H1 (cell line): ENCODE measurements around the gene SCNM1. TPM values are rescaled to one million over a fixed set of nuclear protein-coding genes. Genes with fewer than 3 reads are reported as not detected.

Experiments used
- CTCF ChIA-PET: fragments of 300-600 bp; sonication (Branson Sonifier 250); formaldehyde crosslinking; loops from one replicate; lab custom pipeline; 2021; ENCODE audit not compliant: partially characterized antibody; lab: Charles Lee
- POLR2A ChIA-PET: fragments of 300-600 bp; sonication (Branson Sonifier 250); formaldehyde crosslinking; loops from one replicate; lab custom pipeline; 2021; ENCODE audit warnings: inconsistent platforms; ENCODE audit not compliant: partially characterized antibody; lab: Charles Lee
- DNase-seq, 2 experiments: peaks; one replicate each; pipeline versions ENCODE4 v3.0.0 to v3.0.0-alpha.2; 2010 to 2022; ENCODE audit warnings: low spot score in 2 of 2, low read depth in 1 of 2, mixed read lengths in 1 of 2
- FAIRE-seq: peaks from 2 replicates; lab custom pipeline; 2011; peaks lifted over from hg19 to GRCh38; lab: Jason Lieb, UNC
- H2AFZ ChIP-seq: 2 replicates; pipeline ENCODE4 v1.8.1; 2012; ENCODE audit warnings: low read length, inconsistent platforms
- H2AK5ac ChIP-seq: 2 replicates; pipeline ENCODE4 v1.6.1; 2013; ENCODE audit warnings: low read depth, low read length
- H2BK120ac ChIP-seq: replicated peaks from 2 replicates; pipeline ENCODE3; 2013; ENCODE audit warnings: low read depth, low read length, inconsistent platforms
- H2BK12ac ChIP-seq: 2 replicates; pipeline ENCODE4 v1.6.1; 2013; ENCODE audit warnings: low read depth, low read length
- H2BK15ac ChIP-seq: 2 replicates; pipeline ENCODE4 v1.6.1; 2013; ENCODE audit warnings: low read length
- H2BK20ac ChIP-seq: 2 replicates; pipeline ENCODE4 v1.6.1; 2013; ENCODE audit warnings: low read length
- H2BK5ac ChIP-seq: 2 replicates; pipeline ENCODE4 v1.6.1; 2013; ENCODE audit warnings: low read depth, low read length
- H3K14ac ChIP-seq: 2 replicates; pipeline ENCODE4 v1.6.1; 2013; ENCODE audit warnings: inconsistent platforms; ENCODE audit not compliant: insufficient read length
- H3K18ac ChIP-seq: 2 replicates; pipeline ENCODE4 v1.6.1; 2013; ENCODE audit warnings: low read length; ENCODE audit errors: extremely low read depth
- H3K23ac ChIP-seq: 2 replicates; pipeline ENCODE4 v1.6.1; 2013; ENCODE audit warnings: inconsistent platforms; ENCODE audit not compliant: insufficient read length
- H3K23me2 ChIP-seq: 2 replicates; pipeline ENCODE4 v1.6.1; 2013; ENCODE audit warnings: low read depth, low read length
- H3K27ac ChIP-seq: 2 replicates; pipeline ENCODE4 v1.6.1; 2011; ENCODE audit warnings: low read depth, low read length, inconsistent platforms
- H3K27me3 ChIP-seq, 4 experiments: replicated peaks in 1 of 4; 1 replicate in 1 of 4; 2 replicates in 3 of 4; pipeline versions ENCODE4 v1.6.1 to v1.8.1; 2011 to 2013; ENCODE audit warnings: low read length in 3 of 4, mild to moderate bottlenecking in 3 of 4, inconsistent platforms in 2 of 4, mixed read lengths in 2 of 4, moderate library complexity in 1 of 4; ENCODE audit not compliant: control insufficient read depth in 3 of 4, insufficient read depth in 3 of 4; ENCODE audit errors: extremely low read depth in 1 of 4
- H3K36me3 ChIP-seq, 4 experiments: 2 replicates each; pipeline versions ENCODE4 v1.6.1 to v1.8.1; 2011 to 2013; ENCODE audit warnings: mild to moderate bottlenecking in 4 of 4, low read length in 3 of 4, moderate library complexity in 2 of 4, control low read depth in 1 of 4, inconsistent platforms in 1 of 4; ENCODE audit not compliant: insufficient read depth in 4 of 4, control insufficient read depth in 2 of 4
- H3K4ac ChIP-seq: replicated peaks from 2 replicates; pipeline ENCODE3; 2013; ENCODE audit warnings: low read length, low read depth, mixed read lengths, inconsistent platforms; ENCODE audit not compliant: insufficient read length
- H3K4me1 ChIP-seq, 4 experiments: replicated peaks in 1 of 4; 1 replicate in 1 of 4; 2 replicates in 3 of 4; pipeline versions ENCODE4 v1.6.1 to v1.8.1; 2011 to 2013; ENCODE audit warnings: low read length in 3 of 4, inconsistent platforms in 2 of 4, mixed read lengths in 1 of 4; ENCODE audit not compliant: insufficient read depth in 4 of 4, control insufficient read depth in 3 of 4
- H3K4me2 ChIP-seq, 2 experiments: 2 replicates each; pipeline versions ENCODE4 v1.6.1 to v1.8.1; 2011 to 2013; ENCODE audit warnings: low read depth in 2 of 2, low read length in 2 of 2, control low read depth in 1 of 2, inconsistent platforms in 1 of 2, mild to moderate bottlenecking in 1 of 2; ENCODE audit not compliant: insufficient read depth in 1 of 2
- H3K4me3 ChIP-seq, 4 experiments: fragments of 200-600, 300-600 bp in 1 of 4; sonication (generic), shearing (Covaris generic), sonication (Bioruptor Twin) in 1 of 4; 2 replicates each; pipeline versions ENCODE4 v1.5.1 to v1.8.1; 2011 to 2016; ENCODE audit warnings: low read length in 4 of 4, low read depth in 3 of 4, control low read depth in 2 of 4, inconsistent platforms in 2 of 4, mild to moderate bottlenecking in 2 of 4, mixed read lengths in 1 of 4, moderate library complexity in 1 of 4; ENCODE audit not compliant: insufficient read depth in 2 of 4; ENCODE audit errors: extremely low read depth in 1 of 4
- H3K56ac ChIP-seq: replicated peaks from 2 replicates; pipeline ENCODE3; 2013; ENCODE audit warnings: low read depth, mild to moderate bottlenecking, mixed read lengths, low read length, inconsistent platforms; ENCODE audit not compliant: insufficient read length
- H3K79me1 ChIP-seq: 2 replicates; pipeline ENCODE4 v1.6.1; 2013; ENCODE audit warnings: low read depth, low read length, control low read depth
- H3K79me2 ChIP-seq, 2 experiments: 2 replicates each; pipeline versions ENCODE4 v1.6.1 to v1.8.1; 2012 to 2013; ENCODE audit warnings: low read length in 2 of 2, mild to moderate bottlenecking in 2 of 2, inconsistent platforms in 1 of 2; ENCODE audit not compliant: insufficient read depth in 2 of 2, control insufficient read depth in 1 of 2
- H3K9ac ChIP-seq, 4 experiments: replicated peaks in 1 of 4; 1 replicate in 1 of 4; 2 replicates in 3 of 4; pipeline versions ENCODE4 v1.6.1 to v1.8.1; 2011 to 2013; ENCODE audit warnings: low read depth in 3 of 4, low read length in 3 of 4, control low read depth in 2 of 4, mild to moderate bottlenecking in 2 of 4, moderate library complexity in 2 of 4, inconsistent platforms in 1 of 4; ENCODE audit errors: extremely low read depth in 1 of 4
- H3K9me3 ChIP-seq, 2 experiments: 2 replicates each; pipeline versions ENCODE4 v1.6.1 to v1.8.1; 2012 to 2013; ENCODE audit warnings: mild to moderate bottlenecking in 2 of 2, moderate library complexity in 2 of 2, control low read depth in 1 of 2, inconsistent platforms in 1 of 2, low read depth in 1 of 2, low read length in 1 of 2, mixed read lengths in 1 of 2; ENCODE audit not compliant: insufficient read depth in 2 of 2
- H4K20me1 ChIP-seq, 2 experiments: replicated peaks in 1 of 2; 2 replicates each; pipeline versions ENCODE3 to v1.8.1; 2011 to 2013; ENCODE audit warnings: inconsistent platforms in 2 of 2, low read length in 2 of 2, mild to moderate bottlenecking in 1 of 2; ENCODE audit not compliant: insufficient read depth in 2 of 2, control insufficient read depth in 1 of 2
- H4K5ac ChIP-seq: 2 replicates; pipeline ENCODE4 v1.6.1; 2013; ENCODE audit warnings: low read length, low read depth, mixed read lengths, inconsistent platforms; ENCODE audit not compliant: insufficient read length
- H4K8ac ChIP-seq: 2 replicates; pipeline ENCODE4 v1.8.0; 2013; ENCODE audit warnings: mild to moderate bottlenecking, moderate library complexity, low read length, inconsistent platforms; ENCODE audit not compliant: insufficient read depth; ENCODE audit errors: extremely low read depth
- H4K91ac ChIP-seq: replicated peaks from 2 replicates; pipeline ENCODE3; 2013; ENCODE audit warnings: low read length, mixed read lengths, inconsistent platforms; ENCODE audit not compliant: insufficient read length
- ASH2L ChIP-seq: fragments of 200-600, 300-600 bp; sonication (generic); IDR thresholded peaks from one replicate; pipeline ENCODE4 v1.7.1; 2017; ENCODE audit warnings: low read length
- BCL11A ChIP-seq, 2 experiments: IDR thresholded peaks; one replicate each; pipeline ENCODE4 v1.6.1; 2011; ENCODE audit warnings: low read depth in 2 of 2, low read length in 2 of 2, mild to moderate bottlenecking in 2 of 2
- EGR1 ChIP-seq: IDR thresholded peaks from 2 replicates; pipeline ENCODE4 v1.6.1; 2011; ENCODE audit warnings: low read depth, low read length, borderline replicate concordance
- HDAC2 ChIP-seq, 2 experiments: fragments of 300-600 bp in 1 of 2; sonication (generic) in 1 of 2; IDR thresholded peaks; 2 replicates each; pipeline ENCODE4 v1.6.1; 2011 to 2012; ENCODE audit warnings: low read depth in 2 of 2, low read length in 2 of 2, mild to moderate bottlenecking in 2 of 2, moderate library complexity in 2 of 2, borderline replicate concordance in 1 of 2, inconsistent platforms in 1 of 2
- MAFK ChIP-seq: IDR thresholded peaks from 2 replicates; pipeline ENCODE4 v1.6.1; 2012; ENCODE audit warnings: low read depth, mild to moderate bottlenecking, improper control_type of control experiment, low read length
- polyA plus RNA-seq, 7 experiments: library from polyadenylated mRNA; depleted of rRNA in 3 of 7; stranded (reverse) in 5 of 7; unstranded in 2 of 7; fragments of >200 nt in 5 of 7; fragments of 200-250 nt in 2 of 7; gene quantifications; 1 replicate in 5 of 7; 2 replicates in 1 of 7; 4 replicates in 1 of 7; pipeline versions ENCODE4 v1.2.1 to v1.2.3, GENCODE V29; 2011 to 2013; ENCODE audit warnings: missing spikeins in 2 of 7, mixed read lengths in 2 of 7
- total RNA-seq: library from RNA; stranded (reverse); fragmentation: NEBNext Ultra II Directional; extraction: Animal tissue kit (Norgen Biotek cat#: 25700); gene quantifications from 2 replicates; pipeline ENCODE4 v1.2.1, GENCODE V29; 2021

SCNM1 gene
- total and polyA plus RNA-seq, 2 of the 8 experiments (the other 6 are each of a cell fraction or from before 2014, with no cell fraction given) = 13.6 to 46.2 TPM

DNA sequence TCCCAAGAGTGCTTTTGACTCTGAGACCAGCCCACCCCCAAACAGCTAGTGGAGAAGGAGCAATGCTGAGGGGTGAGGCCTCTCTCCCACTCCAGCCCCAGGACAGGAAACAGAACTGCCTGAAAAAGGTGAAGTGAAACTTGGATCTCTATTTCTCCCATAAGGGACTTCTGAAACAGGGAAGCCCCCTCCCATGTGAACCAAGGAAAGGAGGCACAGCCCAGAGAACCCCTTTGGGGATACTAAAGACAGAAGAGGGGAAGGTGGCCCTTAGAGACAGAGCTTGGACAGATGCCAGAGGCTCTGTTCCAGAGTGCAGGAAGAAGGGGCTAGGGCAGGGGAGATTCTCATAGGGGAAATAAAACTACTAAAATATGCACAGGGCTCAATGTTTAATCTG lies 6.6 kb upstream of the SCNM1 start:
- Histone ChIP-seq H2AK5ac (no peak overlapping the region), H3K79me2 (no peaks in the 10 kb centered on the region), H2AFZ (no peak overlapping the region), H2BK15ac (no peak overlapping the region), H3K27ac (no peak overlapping the region), H3K18ac (no peak overlapping the region), H2BK120ac (no peak overlapping the region), H4K91ac (no peak overlapping the region), H2BK5ac (no peak overlapping the region), H3K14ac (no peak overlapping the region), H3K56ac (no peak overlapping the region), H3K4me3 (no peak overlapping the region), H3K23me2 (no peaks in the 10 kb centered on the region), H3K9me3 (no peaks in the 10 kb centered on the region), H3K4ac (no peak overlapping the region), H3K79me1 (no peaks in the 10 kb centered on the region), H3K27me3 (no peaks in the 10 kb centered on the region), H2BK20ac (no peak overlapping the region), H3K4me2 (no peak overlapping the region), H3K36me3 (peaks cover 0 to 18% (median 6%) of the 10 kb centered on the region in 4 experiments; a peak in 4 of 8 replicates), H4K8ac (no peak overlapping the region), H4K5ac (no peak overlapping the region), H2BK12ac (no peak overlapping the region), H3K4me1 (no peaks in the 10 kb centered on the region; a peak in 1 of 7 replicates), H3K23ac (no peak overlapping the region), H3K9ac (no peak overlapping the region), H4K20me1 (no peaks in the 10 kb centered on the region)
- ChIA-PET CTCF (interaction anchor here (0.8 to 11.8 kb wide), 7 partner anchors 11 to 134 kb away, joined by 3 to 285 read pairs (median 9); no protein-coding TSS in a partner anchor), POLR2A (interaction anchor here (1.3 kb wide), 1 partner anchor 10 kb away, joined by 5 read pairs; no protein-coding TSS in a partner anchor)
- no peak for DNase-seq
- FAIRE-seq = no peak
- no peak for TF ChIP-seq ASH2L
- TF ChIP-seq BCL11A (IDR thresholded peaks at IDR 0.05; ENCODE audit: low read depth in 2 of 2, low read length in 2 of 2) = no peak
- no peak for TF ChIP-seq MAFK
- no peak for TF ChIP-seq HDAC2 (IDR thresholded peaks at IDR 0.05; ENCODE audit: borderline replicate concordance in 1 of 2, low read depth in 2 of 2, low read length in 2 of 2)
- TF ChIP-seq EGR1 = no peak
